SH-SY5Y (cell line): ENCODE results near the gene LYPD1.

Experiments
- GATA2 ChIP-seq: IDR thresholded peaks from 2 replicates; pipeline ENCODE4 v1.6.1; 2011; ENCODE audit warnings: mild to moderate bottlenecking, low read depth, low read length
- GATA3 ChIP-seq: IDR thresholded peaks from 2 replicates; pipeline ENCODE4 v1.6.1; 2011; ENCODE audit warnings: low read depth, mild to moderate bottlenecking, low read length, moderate library complexity

GRCh38 chr2:132659331-132659730, 10.7 kb downstream of the LYPD1 start:
- TF ChIP-seq GATA2 (no peak), GATA3 (no peak)
